Tibial artery (tissue), 4 donors: Measurements from ENCODE around the gene CD3G.

Source experiments
- DNase-seq, 2 donors: peaks; one replicate each; pipeline ENCODE4 v3.0.0-alpha.2; 2019
- H3K27ac ChIP-seq, 2 donors: fragments of 200-600 bp; sonication (generic) in 1 of 2; 1 replicate in 1 of 2; 2 replicates in 1 of 2; pipeline ENCODE4 v1.5.1; 2018 to 2019; ENCODE audit warnings: mild to moderate bottlenecking in 1 of 2
- H3K27me3 ChIP-seq, 2 donors: fragments of 200-600 bp; sonication (generic) in 1 of 2; one replicate each; pipeline versions ENCODE4 v1.5.1 to v1.6.0; 2016 to 2019
- H3K36me3 ChIP-seq, 3 donors: fragments of 200-600 bp; sonication (generic) in 2 of 3; one replicate each; pipeline ENCODE4 v1.5.1; 2016 to 2019; ENCODE audit warnings: mild to moderate bottlenecking in 2 of 3
- H3K4me1 ChIP-seq, 4 donors: fragments of 200-600 bp; sonication (generic) in 2 of 4; 1 replicate in 3 of 4; 2 replicates in 1 of 4; pipeline ENCODE4 v1.5.1; 2016 to 2019
- H3K4me3 ChIP-seq, 2 donors: fragments of 200-600 bp; sonication (generic) in 1 of 2; 1 replicate in 1 of 2; 2 replicates in 1 of 2; pipeline ENCODE4 v1.5.1; 2018 to 2019; ENCODE audit warnings: mild to moderate bottlenecking in 2 of 2
- H3K9me3 ChIP-seq, 3 donors: fragments of 200-600 bp; sonication (generic) in 1 of 3; one replicate each; pipeline ENCODE4 v1.5.1; 2016 to 2019
- CTCF ChIP-seq, 2 experiments: fragments of 200-600 bp in 1 of 2; fragments of 450-650 bp in 1 of 2; IDR thresholded peaks; one replicate each; pipeline ENCODE4 v1.5.1; 2017 to 2019; ENCODE audit warnings: antibody characterized with exemption in 2 of 2, mild to moderate bottlenecking in 1 of 2, moderate library complexity in 1 of 2
- intact Hi-C: fragments of 100-400 bp; cut with DNase I; formaldehyde crosslinking; loops from one replicate; pipeline ENCODE4 v1.15.0; 2023; ENCODE audit warnings: low total_unique reads

Gene CD3G

GRCh38 chr11:118343981-118344515, at the start of gene CD3G:
Gene CD3G (plus strand): TSS chr11:118344344. CDS start chr11:118344424, 80 bp downstream.
- no peak for DNase-seq
- no peak for TF ChIP-seq CTCF (IDR thresholded peaks at IDR 0.05)
- intact Hi-C loops = loop anchor here (10.0 kb wide), 1 partner anchor 189 kb away; the partner anchor contains the start of gene SCN4B
- no peaks in the 10 kb centered on the region for H3K9me3 ChIP-seq
- H3K27ac ChIP-seq = no peak within 1 kb of the TSS
- no peaks in the 10 kb centered on the region for H3K36me3 ChIP-seq
- H3K4me3 ChIP-seq = no peak within 1 kb of the TSS
- peaks cover 0 to 34% of the 10 kb centered on the region in 2 donors for H3K27me3 ChIP-seq
- no peaks in the 10 kb centered on the region for H3K4me1 ChIP-seq

- Histone ChIP-seq H3K27ac (no peak overlapping the region), H3K4me1 (no peaks in the 10 kb centered on the region), H3K27me3 (peaks cover 0 to 5% of the 10 kb centered on the region in 2 donors), H3K9me3 (no peaks in the 10 kb centered on the region), H3K36me3 (no peaks in the 10 kb centered on the region), H3K4me3 (no peak overlapping the region)
- no peak for DNase-seq
- no peak for TF ChIP-seq CTCF (IDR thresholded peaks at IDR 0.05)
- intact Hi-C loops = no loop called here
Measured at GRCh38 chr11:118295199-118295598, 48.9 kb upstream of the CD3G start.

- TF ChIP-seq CTCF (IDR thresholded peaks at IDR 0.05) = no peak
- intact Hi-C loops = no loop called here
- Histone ChIP-seq H3K36me3 (no peaks in the 10 kb centered on the region), H3K27ac (no peak overlapping the region), H3K4me1 (no peaks in the 10 kb centered on the region), H3K4me3 (no peak overlapping the region), H3K9me3 (no peaks in the 10 kb centered on the region), H3K27me3 (peaks cover 0 to 5% of the 10 kb centered on the region in 2 donors)
- no peak for DNase-seq
Measured at GRCh38 chr11:118295815-118296454, 48.2 kb upstream of the CD3G start.

- Histone ChIP-seq H3K27me3 (peaks cover 0 to 10% of the 10 kb centered on the region in 2 donors), H3K9me3 (no peaks in the 10 kb centered on the region), H3K4me1 (no peaks in the 10 kb centered on the region), H3K27ac (no peak overlapping the region), H3K4me3 (no peak overlapping the region), H3K36me3 (no peaks in the 10 kb centered on the region)
- TF ChIP-seq CTCF (IDR thresholded peaks at IDR 0.05) = no peak
- no peak for DNase-seq
- intact Hi-C loops = no loop called here
Measured at GRCh38 chr11:118301600-118302195, 42.4 kb upstream of the CD3G start.

- Histone ChIP-seq H3K27ac (no peak overlapping the region), H3K4me3 (no peak overlapping the region)
- intact Hi-C loops = no loop called here
Measured at GRCh38 chr11:118304227-118304567, 39.9 kb upstream of the CD3G start.

More at GRCh38 chr11:118304227-118304567, 39.9 kb upstream of the CD3G start:
- H3K36me3 ChIP-seq = no peaks in the 10 kb centered on the region
- DNase-seq = no peak
- H3K27me3 ChIP-seq = peaks cover 0 to 10% of the 10 kb centered on the region in 2 donors
- no peaks in the 10 kb centered on the region for H3K4me1 ChIP-seq
- no peak for TF ChIP-seq CTCF (IDR thresholded peaks at IDR 0.05)
- no peaks in the 10 kb centered on the region for H3K9me3 ChIP-seq
